H9 (cell line): ENCODE data around the gene WFIKKN1. TPM values are rescaled to one million over a fixed set of nuclear protein-coding genes. Genes with fewer than 3 reads are reported as not detected.

Experiments used
- DNase-seq: peaks from one replicate; pipeline ENCODE4 v3.0.0-alpha.2; 2017
- H2AFZ ChIP-seq: one replicate; pipeline ENCODE4 v1.6.1; 2013; ENCODE audit warnings: mild to moderate bottlenecking, low read length, control low read depth, moderate library complexity
- H2AK5ac ChIP-seq: 2 replicates; pipeline ENCODE4 v1.6.1; 2013; ENCODE audit warnings: low read length, control low read depth, mixed read lengths; ENCODE audit not compliant: insufficient read length
- H2BK120ac ChIP-seq: one replicate; pipeline ENCODE4 v1.6.1; 2013; ENCODE audit warnings: low read depth, mild to moderate bottlenecking, low read length, control low read depth, inconsistent platforms; ENCODE audit not compliant: poor library complexity, severe bottlenecking
- H2BK12ac ChIP-seq: 2 replicates; pipeline ENCODE4 v1.6.1; 2013; ENCODE audit warnings: low read length, control low read depth, mixed read lengths, low read depth; ENCODE audit not compliant: insufficient read length
- H2BK15ac ChIP-seq: 2 replicates; pipeline ENCODE4 v1.6.1; 2013; ENCODE audit warnings: low read depth, low read length, control low read depth
- H2BK20ac ChIP-seq: one replicate; pipeline ENCODE4 v1.6.1; 2013; ENCODE audit warnings: low read depth, mild to moderate bottlenecking, low read length, control low read depth, inconsistent platforms; ENCODE audit not compliant: poor library complexity, severe bottlenecking
- H2BK5ac ChIP-seq: 2 replicates; pipeline ENCODE4 v1.6.1; 2013; ENCODE audit warnings: low read length, control low read depth, mixed read lengths; ENCODE audit not compliant: insufficient read length
- H3K14ac ChIP-seq: 2 replicates; pipeline ENCODE4 v1.6.1; 2013; ENCODE audit warnings: low read length, control low read depth; ENCODE audit not compliant: insufficient read depth
- H3K18ac ChIP-seq: 2 replicates; pipeline ENCODE4 v1.6.1; 2013; ENCODE audit warnings: low read depth, mild to moderate bottlenecking, mixed read lengths, low read length, control low read depth; ENCODE audit not compliant: insufficient read length
- H3K23ac ChIP-seq: 2 replicates; pipeline ENCODE4 v1.6.1; 2013; ENCODE audit warnings: low read length, control low read depth, mixed read lengths, low read depth; ENCODE audit not compliant: insufficient read length
- H3K23me2 ChIP-seq: 2 replicates; pipeline ENCODE4 v1.6.1; 2013; ENCODE audit warnings: low read depth, mild to moderate bottlenecking, mixed read lengths, low read length, control low read depth; ENCODE audit not compliant: insufficient read length, poor library complexity, severe bottlenecking
- H3K27ac ChIP-seq: 2 replicates; pipeline ENCODE4 v1.5.1; 2013; ENCODE audit warnings: low read length, control low read depth, mixed read lengths, low read depth; ENCODE audit not compliant: insufficient read length
- H3K27me3 ChIP-seq: 2 replicates; pipeline ENCODE4 v1.6.1; 2013; ENCODE audit warnings: low read length, control low read depth, inconsistent platforms; ENCODE audit not compliant: insufficient read depth
- H3K4ac ChIP-seq: 2 replicates; pipeline ENCODE4 v1.6.1; 2013; ENCODE audit warnings: low read depth, mild to moderate bottlenecking, control low read depth, inconsistent platforms, low read length, moderate library complexity
- H3K4me1 ChIP-seq: 2 replicates; pipeline ENCODE4 v1.6.1; 2013; ENCODE audit warnings: low read length, control low read depth, inconsistent platforms; ENCODE audit not compliant: insufficient read depth
- H3K4me2 ChIP-seq: 2 replicates; pipeline ENCODE4 v1.6.1; 2013; ENCODE audit warnings: low read length, control low read depth, mixed read lengths; ENCODE audit not compliant: insufficient read length, insufficient read depth
- H3K56ac ChIP-seq: 2 replicates; pipeline ENCODE4 v1.6.1; 2013; ENCODE audit warnings: low read depth, mild to moderate bottlenecking, mixed read lengths, low read length, control low read depth; ENCODE audit not compliant: insufficient read length
- H3K79me1 ChIP-seq: 2 replicates; pipeline ENCODE4 v1.6.1; 2013; ENCODE audit warnings: low read depth, mild to moderate bottlenecking, moderate library complexity, low read length, control low read depth, inconsistent platforms; ENCODE audit not compliant: insufficient read depth, poor library complexity, severe bottlenecking
- H3K79me2 ChIP-seq: 2 replicates; pipeline ENCODE4 v1.6.1; 2013; ENCODE audit warnings: low read length, control low read depth, inconsistent platforms; ENCODE audit not compliant: insufficient read depth
- H3K9ac ChIP-seq: 2 replicates; pipeline ENCODE4 v1.6.1; 2013; ENCODE audit warnings: low read length, control low read depth, mixed read lengths; ENCODE audit not compliant: insufficient read length; ENCODE audit errors: extremely low read depth
- H3K9me3 ChIP-seq: one replicate; pipeline ENCODE4 v1.6.1; 2013; ENCODE audit warnings: low read depth, low read length, inconsistent platforms; ENCODE audit not compliant: control insufficient read depth
- H3T11ph ChIP-seq: one replicate; pipeline ENCODE4 v1.6.1; 2013; ENCODE audit warnings: mild to moderate bottlenecking, low read length, control low read depth, inconsistent platforms
- H4K20me1 ChIP-seq: one replicate; pipeline ENCODE4 v1.6.1; 2013; ENCODE audit not compliant: control insufficient read depth, insufficient read length, insufficient read depth
- H4K5ac ChIP-seq: 2 replicates; pipeline ENCODE4 v1.6.1; 2013; ENCODE audit warnings: low read depth, mild to moderate bottlenecking, mixed read lengths, low read length, control low read depth; ENCODE audit not compliant: insufficient read length
- H4K8ac ChIP-seq: replicated peaks from 2 replicates; pipeline ENCODE4 v1.6.1; 2013; ENCODE audit warnings: low read length, control low read depth, mixed read lengths, low read depth; ENCODE audit not compliant: insufficient read length
- H4K91ac ChIP-seq: 2 replicates; pipeline ENCODE4 v1.6.1; 2013; ENCODE audit warnings: low read depth, mild to moderate bottlenecking, moderate library complexity, mixed read lengths, low read length, control low read depth; ENCODE audit not compliant: insufficient read length
- H3K27ac Mint-ChIP-seq, 3 experiments: 2 replicates in 2 of 3; 3 replicates in 1 of 3; pipeline ENCODE4 v1.8.0; 2020 to 2021; ENCODE audit warnings: mixed read lengths in 3 of 3, mild to moderate bottlenecking in 1 of 3, moderate library complexity in 1 of 3
- H3K27me3 Mint-ChIP-seq: 2 replicates; pipeline ENCODE4 v1.8.0; 2021; ENCODE audit warnings: low read depth, mild to moderate bottlenecking, moderate library complexity, mixed read lengths
- H3K36me3 Mint-ChIP-seq, 3 experiments: 2 replicates in 2 of 3; 3 replicates in 1 of 3; pipeline ENCODE4 v1.8.0; 2020 to 2021; ENCODE audit warnings: low read depth in 3 of 3, mixed read lengths in 3 of 3; ENCODE audit not compliant: insufficient read depth in 1 of 3
- H3K4me1 Mint-ChIP-seq, 2 experiments: 2 replicates each; pipeline ENCODE4 v1.8.0; 2020; ENCODE audit warnings: mixed read lengths in 2 of 2
- H3K4me3 Mint-ChIP-seq, 2 experiments: 2 replicates in 1 of 2; 3 replicates in 1 of 2; pipeline ENCODE4 v1.8.0; 2020 to 2021; ENCODE audit warnings: mild to moderate bottlenecking in 2 of 2, mixed read lengths in 2 of 2, moderate library complexity in 1 of 2
- H3K9me3 Mint-ChIP-seq, 2 experiments: 2 replicates in 1 of 2; 3 replicates in 1 of 2; pipeline ENCODE4 v1.8.0; 2020; ENCODE audit warnings: mild to moderate bottlenecking in 2 of 2, mixed read lengths in 2 of 2, moderate library complexity in 1 of 2
- WGBS: extraction: QIAGEN DNeasy Blood & Tissue Kit; methylation state at CpG from one replicate; pipeline ENCODE4 v1.1.7; 2013; ENCODE audit warnings: missing lambda C conversion rate, low lambda C conversion rate, mixed read lengths; ENCODE audit not compliant: insufficient read length; ENCODE audit errors: extremely low coverage; 5-methylcytosine and 5-hydroxymethylcytosine counted together
- total RNA-seq: library from RNA; stranded (reverse); gene quantifications from 2 replicates; pipeline ENCODE4 v1.2.1, GENCODE V29; 2021
- TF ChIP-seq, protein P1 (sequence below): fragments of 200-600 bp; sonication (generic); conservative IDR thresholded peaks from 3 replicates; pipeline ENCODE4 v1.8.0; 2021; ENCODE audit warnings: antibody characterized with exemption, mild to moderate bottlenecking

WFIKKN1 gene
- total RNA-seq, 1 experiment from 2014 or later = 8.3 TPM

DNA sequence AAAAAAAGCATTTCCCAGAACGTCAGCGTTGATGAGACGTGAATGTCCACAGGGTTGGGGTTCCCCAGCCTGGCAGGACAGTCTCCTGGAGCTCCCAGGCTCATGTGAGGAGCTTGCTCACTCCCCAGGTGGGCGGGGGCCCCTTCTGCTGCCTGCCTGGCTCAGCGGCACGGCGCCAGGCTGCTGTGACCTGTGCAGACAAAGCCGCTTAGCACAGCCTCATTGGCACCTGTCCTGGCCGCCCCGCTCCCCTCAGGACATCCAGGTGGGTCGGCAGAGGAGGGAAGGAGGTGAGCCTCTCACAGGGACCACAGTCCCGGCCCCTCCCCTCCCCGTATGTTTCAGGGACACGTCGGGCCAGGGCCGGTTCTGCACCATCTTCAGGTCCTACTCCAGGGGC is 12.9 kb upstream of the WFIKKN1 start:
- Histone ChIP-seq H3K79me1 (no peaks in the 10 kb centered on the region), H3K56ac (no peak overlapping the region), H3K27ac (no peak overlapping the region), H3K79me2 (no peaks in the 10 kb centered on the region), H3K9ac (no peak overlapping the region), H3K18ac (no peak overlapping the region), H4K5ac (no peak overlapping the region), H3K14ac (no peak overlapping the region), H3K4ac (no peak overlapping the region), H4K91ac (no peak overlapping the region), H4K8ac (no peak overlapping the region), H3T11ph (no peak overlapping the region), H3K4me2 (no peak overlapping the region), H3K23me2 (no peaks in the 10 kb centered on the region), H3K4me1 (no peaks in the 10 kb centered on the region), H2BK15ac (no peak overlapping the region), H3K27me3 (no peaks in the 10 kb centered on the region), H2AFZ (no peak overlapping the region), H2BK120ac (no peak overlapping the region), H2BK20ac (no peak overlapping the region), H2BK5ac (no peak overlapping the region), H2BK12ac (no peak overlapping the region), H3K23ac (no peak overlapping the region), H4K20me1 (no peaks in the 10 kb centered on the region), H2AK5ac (no peak overlapping the region), H3K9me3 (no peaks in the 10 kb centered on the region)
- TF ChIP-seq, protein P1, sequence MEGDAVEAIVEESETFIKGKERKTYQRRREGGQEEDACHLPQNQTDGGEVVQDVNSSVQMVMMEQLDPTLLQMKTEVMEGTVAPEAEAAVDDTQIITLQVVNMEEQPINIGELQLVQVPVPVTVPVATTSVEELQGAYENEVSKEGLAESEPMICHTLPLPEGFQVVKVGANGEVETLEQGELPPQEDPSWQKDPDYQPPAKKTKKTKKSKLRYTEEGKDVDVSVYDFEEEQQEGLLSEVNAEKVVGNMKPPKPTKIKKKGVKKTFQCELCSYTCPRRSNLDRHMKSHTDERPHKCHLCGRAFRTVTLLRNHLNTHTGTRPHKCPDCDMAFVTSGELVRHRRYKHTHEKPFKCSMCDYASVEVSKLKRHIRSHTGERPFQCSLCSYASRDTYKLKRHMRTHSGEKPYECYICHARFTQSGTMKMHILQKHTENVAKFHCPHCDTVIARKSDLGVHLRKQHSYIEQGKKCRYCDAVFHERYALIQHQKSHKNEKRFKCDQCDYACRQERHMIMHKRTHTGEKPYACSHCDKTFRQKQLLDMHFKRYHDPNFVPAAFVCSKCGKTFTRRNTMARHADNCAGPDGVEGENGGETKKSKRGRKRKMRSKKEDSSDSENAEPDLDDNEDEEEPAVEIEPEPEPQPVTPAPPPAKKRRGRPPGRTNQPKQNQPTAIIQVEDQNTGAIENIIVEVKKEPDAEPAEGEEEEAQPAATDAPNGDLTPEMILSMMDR = no peak
- H3K36me3 Mint-ChIP-seq = peaks cover 7 to 11% (median 11%) of the 10 kb centered on the region in 3 experiments; a peak in 6 of 7 replicates
- H3K4me3 Mint-ChIP-seq = no peak overlapping the region
- no CpG with 5 or more reads among the region's 16 CpGs for WGBS
- DNase-seq = no peak
- H3K4me1 Mint-ChIP-seq = peaks cover 13 to 14% of the 10 kb centered on the region in 2 experiments
- H3K27me3 Mint-ChIP-seq = no peaks in the 10 kb centered on the region
- 0 out of 5 replicates have a peak, but pooled peaks cover 0 to 3% of the 10 kb centered on the region in 2 experiments for H3K9me3 Mint-ChIP-seq
- no peak overlapping the region for H3K27ac Mint-ChIP-seq
